SK-N-SH (cell line): ENCODE measurements around the gene ZHX3. TPM values are rescaled to one million over a fixed set of nuclear protein-coding genes. Genes with fewer than 3 reads are reported as not detected.

Source experiments
- CTCF ChIA-PET: fragments of 300-600, 350-600 bp; formaldehyde crosslinking; extraction: SDS; loops from one replicate; lab custom pipeline; 2021; lab: Yijun Ruan, JAX
- POLR2A ChIA-PET: fragments of 350-600 bp; sonication (Branson Sonifier 250); formaldehyde crosslinking; extraction: SDS; loops from one replicate; lab custom pipeline; 2020; ENCODE audit warnings: antibody characterized with exemption, inconsistent platforms; lab: Yijun Ruan, JAX
- DNase-seq: peaks from one replicate; pipeline ENCODE4 v3.0.0; 2012
- H2AFZ ChIP-seq: fragments of 200-600 bp; sonication (generic); 2 replicates; pipeline ENCODE4 v1.8.1; 2016; ENCODE audit warnings: antibody characterized with exemption, mild to moderate bottlenecking, low read depth
- H3F3A ChIP-seq: fragments of 200-600 bp; sonication (generic); replicated peaks from 2 replicates; pipeline ENCODE3; 2016; ENCODE audit warnings: antibody characterized with exemption, mild to moderate bottlenecking; ENCODE audit not compliant: insufficient read depth
- H3K27ac ChIP-seq, 2 experiments: fragments of 200-500 bp in 1 of 2; fragments of 200-600 bp in 1 of 2; sonication (Bioruptor generic) in 1 of 2; sonication (generic), shearing (Covaris generic) in 1 of 2; 2 replicates each; pipeline versions ENCODE4 v1.5.1 to v1.6.1; 2014 to 2016; ENCODE audit warnings: low read depth in 2 of 2, inconsistent platforms in 1 of 2, low read length in 1 of 2, mild to moderate bottlenecking in 1 of 2, mixed read lengths in 1 of 2
- H3K27me3 ChIP-seq: fragments of 200-600 bp; sonication (generic), shearing (Covaris generic); 2 replicates; pipeline ENCODE4 v1.6.1; 2016; ENCODE audit warnings: mixed run types; ENCODE audit not compliant: insufficient read depth
- H3K36me3 ChIP-seq, 2 experiments: fragments of 200-500 bp in 1 of 2; fragments of 200-600 bp in 1 of 2; sonication (Bioruptor generic) in 1 of 2; sonication (generic) in 1 of 2; replicated peaks in 1 of 2; 2 replicates each; pipeline versions ENCODE3 to v1.5.1; 2014 to 2016; ENCODE audit warnings: low read length in 1 of 2, mild to moderate bottlenecking in 1 of 2; ENCODE audit not compliant: insufficient read depth in 2 of 2, control insufficient read depth in 1 of 2
- H3K4me1 ChIP-seq, 2 experiments: fragments of 200-500 bp in 1 of 2; fragments of 200-600 bp in 1 of 2; sonication (Bioruptor generic) in 1 of 2; sonication (generic), shearing (Covaris generic) in 1 of 2; 2 replicates each; pipeline versions ENCODE4 v1.5.1 to v1.6.1; 2014 to 2016; ENCODE audit warnings: low read depth in 1 of 2, low read length in 1 of 2, mixed run types in 1 of 2; ENCODE audit not compliant: insufficient read depth in 2 of 2, control insufficient read depth in 1 of 2
- H3K4me2 ChIP-seq: fragments of 200-600 bp; sonication (generic), shearing (Covaris generic); 2 replicates; pipeline ENCODE4 v1.6.1; 2017; ENCODE audit warnings: mixed run types
- H3K4me3 ChIP-seq, 2 experiments: fragments of 200-500 bp in 1 of 2; fragments of 200-600 bp in 1 of 2; sonication (Bioruptor generic) in 1 of 2; sonication (generic), shearing (Covaris generic) in 1 of 2; 2 replicates each; pipeline versions ENCODE4 v1.5.1 to v1.8.1; 2014 to 2016; ENCODE audit warnings: low read depth in 2 of 2, inconsistent platforms in 1 of 2, low read length in 1 of 2, mild to moderate bottlenecking in 1 of 2, mixed read lengths in 1 of 2, moderate library complexity in 1 of 2
- H3K79me2 ChIP-seq: fragments of 200-600 bp; sonication (generic); 2 replicates; pipeline ENCODE4 v1.8.1; 2017; ENCODE audit warnings: mild to moderate bottlenecking; ENCODE audit not compliant: insufficient read depth
- H3K9ac ChIP-seq: fragments of 200-600 bp; sonication (generic); 2 replicates; pipeline ENCODE4 v1.6.1; 2017; ENCODE audit warnings: mixed run types
- H3K9me2 ChIP-seq: fragments of 200-600 bp; sonication (generic); 2 replicates; pipeline ENCODE4 v1.6.1; 2017; ENCODE audit warnings: mixed run types
- H3K9me3 ChIP-seq: fragments of 200-600 bp; sonication (generic); 2 replicates; pipeline ENCODE4 v1.6.1; 2017; ENCODE audit warnings: mixed run types, mild to moderate bottlenecking, moderate library complexity
- H4K20me1 ChIP-seq: fragments of 200-600 bp; sonication (generic); 2 replicates; pipeline ENCODE4 v1.6.1; 2017; ENCODE audit warnings: mild to moderate bottlenecking, mixed run types; ENCODE audit not compliant: insufficient read depth
- CHD2 ChIP-seq: fragments of 150-350 bp; IDR thresholded peaks from 2 replicates; pipeline ENCODE4 v1.6.1; 2018; ENCODE audit warnings: low read length; ENCODE audit not compliant: partially characterized antibody
- FOXM1 ChIP-seq: IDR thresholded peaks from 2 replicates; pipeline ENCODE4 v1.4.0; 2012; ENCODE audit warnings: low read depth, mild to moderate bottlenecking
- GATA2 ChIP-seq: sonication (generic); formaldehyde crosslinking; IDR thresholded peaks from 2 replicates; pipeline ENCODE4 v1.5.0; 2020; ENCODE audit warnings: mild to moderate bottlenecking, missing genetic modification reagents
- MAX ChIP-seq: IDR thresholded peaks from 2 replicates; pipeline ENCODE4 v1.4.0; 2012; ENCODE audit warnings: low read depth
- MXI1 ChIP-seq: IDR thresholded peaks from 2 replicates; pipeline ENCODE4 v1.6.1; 2012; ENCODE audit warnings: mild to moderate bottlenecking, low read depth, low read length, improper control_type of control experiment
- RAD21 ChIP-seq: IDR thresholded peaks from 2 replicates; pipeline ENCODE4 v1.6.1; 2012; ENCODE audit warnings: mild to moderate bottlenecking, low read length
- RCOR1 ChIP-seq: fragments of 150-350 bp; IDR thresholded peaks from 2 replicates; pipeline ENCODE4 v1.6.1; 2017; ENCODE audit warnings: antibody characterized with exemption, low read length
- RXRA ChIP-seq: IDR thresholded peaks from 2 replicates; pipeline ENCODE4 v1.4.0; 2012; ENCODE audit warnings: low read depth, mild to moderate bottlenecking, borderline replicate concordance
- TCF12 ChIP-seq: IDR thresholded peaks from 2 replicates; pipeline ENCODE4 v1.4.0; 2012
- TEAD4 ChIP-seq: IDR thresholded peaks from 2 replicates; pipeline ENCODE4 v1.4.0; 2012; ENCODE audit warnings: mild to moderate bottlenecking, borderline replicate concordance; ENCODE audit not compliant: insufficient read depth
- USF2 ChIP-seq: fragments of 150-350 bp; IDR thresholded peaks from 2 replicates; pipeline ENCODE4 v1.6.1; 2017; ENCODE audit warnings: antibody characterized with exemption, low read length, low read depth, borderline replicate concordance
- YY1 ChIP-seq: IDR thresholded peaks from 2 replicates; pipeline ENCODE4 v1.4.0; 2012; ENCODE audit warnings: low read depth, mild to moderate bottlenecking
- ZBTB33 ChIP-seq: IDR thresholded peaks from 2 replicates; pipeline ENCODE4 v1.4.0; 2012; ENCODE audit warnings: low read depth, borderline replicate concordance
- WGBS: methylation state at CpG from one replicate; pipeline ENCODE4 v1.1.6; 2017; ENCODE audit warnings: low lambda C conversion rate; 5-methylcytosine and 5-hydroxymethylcytosine counted together
- polyA plus RNA-seq, 3 experiments: library from polyadenylated mRNA; depleted of rRNA; stranded (reverse); fragments of >200 nt; gene quantifications; 2 replicates each; pipeline ENCODE4 v1.2.3, GENCODE V29; 2012
- TF ChIP-seq, protein P1 (sequence below): fragments of 200-600 bp; sonication (generic); IDR thresholded peaks from 2 replicates; pipeline ENCODE4 v1.6.1; 2017; ENCODE audit warnings: antibody characterized with exemption, mild to moderate bottlenecking, moderate library complexity
- TF ChIP-seq, protein P2 (sequence below): IDR thresholded peaks from 2 replicates; pipeline ENCODE4 v1.4.0; 2012; ENCODE audit warnings: low read depth, borderline replicate concordance

The ZHX3 gene
- polyA plus RNA-seq, 1 of the 3 experiments (the other 2 are of a cell fraction): 6.0 TPM

DNA sequence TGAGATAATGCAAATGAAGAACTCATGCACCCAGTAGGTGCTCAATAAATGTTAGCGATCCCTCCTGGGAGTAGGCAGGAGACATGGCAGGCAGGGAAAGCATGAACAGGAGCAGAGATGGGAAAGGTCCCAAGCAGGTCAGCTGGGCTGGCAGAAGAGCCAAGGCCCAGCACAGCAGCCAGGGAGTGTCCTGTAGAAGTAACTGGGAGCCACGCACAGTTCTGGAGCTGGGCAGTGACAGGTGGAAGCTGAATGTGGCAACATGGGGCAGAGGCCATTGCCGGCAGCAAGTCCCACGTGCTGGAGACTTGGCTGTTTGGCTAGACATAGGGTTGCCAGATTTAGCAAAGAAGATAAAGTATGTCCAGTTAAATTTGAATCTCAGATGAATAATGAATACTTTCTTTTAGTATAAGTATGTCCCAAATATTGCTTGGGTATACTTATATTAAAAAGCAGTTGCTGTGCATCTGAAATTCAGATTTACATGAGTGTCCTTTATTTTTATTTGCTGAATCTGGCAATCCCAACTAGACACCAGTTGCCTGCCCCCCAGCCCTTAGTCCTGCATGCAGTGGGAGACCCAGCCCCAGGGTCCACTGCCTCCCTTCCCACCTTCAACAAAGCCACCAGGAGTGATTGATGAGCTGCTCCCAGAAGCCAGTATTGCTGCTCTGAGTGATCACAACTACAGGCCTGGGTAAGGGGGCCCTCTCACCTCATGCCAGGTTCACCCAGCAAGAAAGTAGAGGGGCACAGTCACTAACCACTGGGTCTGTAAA lies 19.4 kb upstream of the ZHX3 start:
- WGBS: 94% methylated on average over 4 of the region's 4 CpGs
- no peak overlapping the region for H3K9ac ChIP-seq
- H3K9me3 ChIP-seq: no peaks in the 10 kb centered on the region
- no peak for DNase-seq
- H3K9me2 ChIP-seq: no peaks in the 10 kb centered on the region
- no peaks in the 10 kb centered on the region for H3K36me3 ChIP-seq
- TF ChIP-seq GATA2 (CRISPR knock-in tag) (no peak), MXI1 (no peak)
- TF ChIP-seq, all 33 proteins: peak for 0
- no peaks in the 10 kb centered on the region for H4K20me1 ChIP-seq
- ChIA-PET POLR2A (no interaction called here), CTCF (interaction anchor here (9.6 kb wide), 1 partner anchor 167 kb away, joined by 112 read pairs; no protein-coding TSS in a partner anchor)
- H3K27ac ChIP-seq: no peak overlapping the region
- H3K79me2 ChIP-seq: no peaks in the 10 kb centered on the region
- H3K4me2 ChIP-seq: no peak overlapping the region
- H3K4me3 ChIP-seq: no peak overlapping the region
- H3K27me3 ChIP-seq: no peaks in the 10 kb centered on the region
- H3K4me1 ChIP-seq: peaks cover 0 to 5% of the 10 kb centered on the region in 2 experiments; a peak in 1 of 4 replicates
- H2AFZ ChIP-seq: no peak overlapping the region
- no peaks in the 10 kb centered on the region for H3F3A ChIP-seq

DNA sequence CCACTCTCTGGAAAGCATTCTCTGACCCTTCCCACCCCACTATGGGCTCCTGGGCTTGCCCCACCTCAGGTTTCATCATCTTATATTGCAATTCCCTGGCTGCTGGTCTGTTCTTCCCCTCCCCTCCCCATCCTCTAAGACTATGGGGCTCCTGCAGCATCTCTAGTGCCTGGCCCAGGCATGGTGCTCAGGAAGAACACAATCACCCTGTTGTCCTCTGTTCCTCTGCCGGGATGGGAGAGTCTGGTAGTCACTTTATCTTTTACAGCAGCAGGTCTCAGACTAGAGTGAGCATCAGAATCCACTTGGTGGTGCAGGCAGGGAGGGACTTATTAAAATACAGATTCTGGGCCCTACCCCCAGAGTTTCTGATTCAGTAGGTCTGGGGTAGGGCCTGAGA lies 18.1 kb upstream of the ZHX3 start:
- Histone ChIP-seq H3F3A (no peaks in the 10 kb centered on the region), H3K79me2 (no peaks in the 10 kb centered on the region), H3K36me3 (no peaks in the 10 kb centered on the region), H3K4me2 (no peak overlapping the region), H2AFZ (no peak overlapping the region), H3K4me3 (no peak overlapping the region), H3K27me3 (no peaks in the 10 kb centered on the region), H4K20me1 (no peaks in the 10 kb centered on the region), H3K9ac (no peak overlapping the region), H3K9me3 (no peaks in the 10 kb centered on the region), H3K27ac (no peak overlapping the region), H3K9me2 (no peaks in the 10 kb centered on the region), H3K4me1 (peaks cover 0 to 5% of the 10 kb centered on the region in 2 experiments; a peak in 1 of 4 replicates)
- POLR2A ChIA-PET: no interaction called here
- 43% methylated on average over 1 of the region's 1 CpG for WGBS
- DNase-seq: no peak
- CTCF ChIA-PET: interaction anchor here (9.6 kb wide), 1 partner anchor 166 kb away, joined by 112 read pairs; no protein-coding TSS in a partner anchor
- TF ChIP-seq, protein P1, sequence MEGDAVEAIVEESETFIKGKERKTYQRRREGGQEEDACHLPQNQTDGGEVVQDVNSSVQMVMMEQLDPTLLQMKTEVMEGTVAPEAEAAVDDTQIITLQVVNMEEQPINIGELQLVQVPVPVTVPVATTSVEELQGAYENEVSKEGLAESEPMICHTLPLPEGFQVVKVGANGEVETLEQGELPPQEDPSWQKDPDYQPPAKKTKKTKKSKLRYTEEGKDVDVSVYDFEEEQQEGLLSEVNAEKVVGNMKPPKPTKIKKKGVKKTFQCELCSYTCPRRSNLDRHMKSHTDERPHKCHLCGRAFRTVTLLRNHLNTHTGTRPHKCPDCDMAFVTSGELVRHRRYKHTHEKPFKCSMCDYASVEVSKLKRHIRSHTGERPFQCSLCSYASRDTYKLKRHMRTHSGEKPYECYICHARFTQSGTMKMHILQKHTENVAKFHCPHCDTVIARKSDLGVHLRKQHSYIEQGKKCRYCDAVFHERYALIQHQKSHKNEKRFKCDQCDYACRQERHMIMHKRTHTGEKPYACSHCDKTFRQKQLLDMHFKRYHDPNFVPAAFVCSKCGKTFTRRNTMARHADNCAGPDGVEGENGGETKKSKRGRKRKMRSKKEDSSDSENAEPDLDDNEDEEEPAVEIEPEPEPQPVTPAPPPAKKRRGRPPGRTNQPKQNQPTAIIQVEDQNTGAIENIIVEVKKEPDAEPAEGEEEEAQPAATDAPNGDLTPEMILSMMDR: no peak
- no peak for TF ChIP-seq TCF12
- no peak for TF ChIP-seq ZBTB33
- TF ChIP-seq YY1: no peak
- TF ChIP-seq RCOR1: no peak
- no peak for TF ChIP-seq FOXM1
- TF ChIP-seq USF2: no peak
- no peak for TF ChIP-seq CHD2
- TF ChIP-seq MAX: no peak
- TF ChIP-seq, protein P2, sequence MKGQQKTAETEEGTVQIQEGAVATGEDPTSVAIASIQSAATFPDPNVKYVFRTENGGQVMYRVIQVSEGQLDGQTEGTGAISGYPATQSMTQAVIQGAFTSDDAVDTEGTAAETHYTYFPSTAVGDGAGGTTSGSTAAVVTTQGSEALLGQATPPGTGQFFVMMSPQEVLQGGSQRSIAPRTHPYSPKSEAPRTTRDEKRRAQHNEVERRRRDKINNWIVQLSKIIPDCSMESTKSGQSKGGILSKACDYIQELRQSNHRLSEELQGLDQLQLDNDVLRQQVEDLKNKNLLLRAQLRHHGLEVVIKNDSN: no peak
- no peak for TF ChIP-seq RAD21
- no peak for TF ChIP-seq RXRA
- TF ChIP-seq TEAD4: no peak
